Panc1 (cell line): ENCODE data around the gene CRYBG3.

Experiments
- CTCF ChIP-seq: fragments of 450-650 bp; IDR thresholded peaks from 2 replicates; pipeline ENCODE4 v1.5.1; 2017; ENCODE audit warnings: mild to moderate bottlenecking
- POLR2AphosphoS5 ChIP-seq: IDR thresholded peaks from 2 replicates; pipeline ENCODE4 v1.6.1; 2012; ENCODE audit warnings: mild to moderate bottlenecking, low read depth, low read length, moderate library complexity
- REST ChIP-seq, 2 experiments: IDR thresholded peaks; 2 replicates each; pipeline ENCODE4 v1.6.1; 2011 to 2012; ENCODE audit warnings: low read depth in 2 of 2, control low read depth in 1 of 2, low read length in 1 of 2, mild to moderate bottlenecking in 1 of 2, moderate library complexity in 1 of 2; ENCODE audit not compliant: insufficient read depth in 1 of 2

GRCh38 chr3:97957617-97958311 is 136.0 kb downstream of the CRYBG3 start:
- no peak for TF ChIP-seq POLR2AphosphoS5
- no peak for TF ChIP-seq CTCF
- no peak for TF ChIP-seq REST (IDR thresholded peaks at IDR 0.05; ENCODE audit: insufficient read depth in 1 of 2, low read depth in 2 of 2, low read length in 1 of 2)
